SU-DHL-6 (cell line): Measurements from ENCODE around the gene ITPK1.

Source experiments
- H2AFZ ChIP-seq: fragments of 200-600 bp; sonication (generic); 2 replicates; pipeline ENCODE4 v1.6.1; 2014; ENCODE audit warnings: low read depth, mild to moderate bottlenecking, moderate library complexity, mixed read lengths, antibody characterized with exemption, low read length; ENCODE audit not compliant: severe bottlenecking
- H3F3A ChIP-seq: fragments of 200-600 bp; shearing (Covaris generic); 2 replicates; pipeline ENCODE4 v1.6.0; 2016; ENCODE audit warnings: antibody characterized with exemption, mild to moderate bottlenecking; ENCODE audit not compliant: insufficient read depth
- H3K27ac ChIP-seq: fragments of 200-600 bp; sonication (generic); 2 replicates; pipeline ENCODE4 v1.5.1; 2016; ENCODE audit warnings: low read depth, mild to moderate bottlenecking, low read length, moderate library complexity, mixed read lengths
- H3K27me3 ChIP-seq: fragments of 200-600 bp; sonication (generic), shearing (Covaris generic); 2 replicates; pipeline ENCODE4 v1.6.0; 2014; ENCODE audit warnings: mild to moderate bottlenecking, low read length
- H3K36me3 ChIP-seq: fragments of 200-600 bp; sonication (generic); 2 replicates; pipeline ENCODE4 v1.6.1; 2014; ENCODE audit warnings: mild to moderate bottlenecking, low read length, mixed read lengths
- H3K4me2 ChIP-seq: fragments of 300-600, 200-600 bp; shearing (Covaris generic), sonication (generic); 2 replicates; pipeline ENCODE4 v1.6.0; 2014; ENCODE audit warnings: low read length, low read depth, mild to moderate bottlenecking; ENCODE audit not compliant: poor library complexity, severe bottlenecking
- H3K4me3 ChIP-seq: fragments of 200-600 bp; sonication (generic); 2 replicates; pipeline ENCODE4 v1.5.1; 2014; ENCODE audit warnings: antibody characterized with exemption, low read length, mild to moderate bottlenecking, mixed read lengths; ENCODE audit not compliant: insufficient read depth, poor library complexity, severe bottlenecking
- H3K79me2 ChIP-seq: fragments of 200-600 bp; sonication (generic); 2 replicates; pipeline ENCODE4 v1.6.1; 2014; ENCODE audit warnings: mild to moderate bottlenecking, low read length, moderate library complexity; ENCODE audit not compliant: insufficient read depth
- H3K9ac ChIP-seq: fragments of 200-600 bp; sonication (generic); 2 replicates; pipeline ENCODE4 v1.7.0; 2014; ENCODE audit warnings: mild to moderate bottlenecking, low read length
- H3K9me2 ChIP-seq: fragments of 200-600 bp; sonication (generic); replicated peaks from 2 replicates; pipeline ENCODE4 v1.6.1; 2014; ENCODE audit warnings: low read length; ENCODE audit not compliant: insufficient read depth
- H3K9me3 ChIP-seq: fragments of 200-600 bp; sonication (generic); 2 replicates; pipeline ENCODE4 v1.6.1; 2014; ENCODE audit warnings: low read length, mixed read lengths; ENCODE audit not compliant: insufficient read depth
- H4K20me1 ChIP-seq: fragments of 200-600 bp; sonication (generic); 2 replicates; pipeline ENCODE4 v1.6.1; 2014; ENCODE audit warnings: low read depth, mild to moderate bottlenecking, antibody characterized with exemption, low read length, moderate library complexity, mixed read lengths
- EZH2phosphoT487 ChIP-seq: fragments of 200-600 bp; sonication (generic), shearing (Covaris generic); conservative IDR thresholded peaks from 2 replicates; pipeline ENCODE4 v1.6.1; 2018; ENCODE audit warnings: mild to moderate bottlenecking, antibody characterized with exemption, low read length, moderate library complexity, mixed read lengths
- TF ChIP-seq, protein P1 (sequence below): fragments of 200-600 bp; sonication (generic); IDR thresholded peaks from one replicate; pipeline ENCODE4 v1.5.1; 2017; ENCODE audit warnings: antibody characterized with exemption, mild to moderate bottlenecking, low read length, moderate library complexity; ENCODE audit not compliant: insufficient read depth, poor library complexity, severe bottlenecking

Gene ITPK1

DNA sequence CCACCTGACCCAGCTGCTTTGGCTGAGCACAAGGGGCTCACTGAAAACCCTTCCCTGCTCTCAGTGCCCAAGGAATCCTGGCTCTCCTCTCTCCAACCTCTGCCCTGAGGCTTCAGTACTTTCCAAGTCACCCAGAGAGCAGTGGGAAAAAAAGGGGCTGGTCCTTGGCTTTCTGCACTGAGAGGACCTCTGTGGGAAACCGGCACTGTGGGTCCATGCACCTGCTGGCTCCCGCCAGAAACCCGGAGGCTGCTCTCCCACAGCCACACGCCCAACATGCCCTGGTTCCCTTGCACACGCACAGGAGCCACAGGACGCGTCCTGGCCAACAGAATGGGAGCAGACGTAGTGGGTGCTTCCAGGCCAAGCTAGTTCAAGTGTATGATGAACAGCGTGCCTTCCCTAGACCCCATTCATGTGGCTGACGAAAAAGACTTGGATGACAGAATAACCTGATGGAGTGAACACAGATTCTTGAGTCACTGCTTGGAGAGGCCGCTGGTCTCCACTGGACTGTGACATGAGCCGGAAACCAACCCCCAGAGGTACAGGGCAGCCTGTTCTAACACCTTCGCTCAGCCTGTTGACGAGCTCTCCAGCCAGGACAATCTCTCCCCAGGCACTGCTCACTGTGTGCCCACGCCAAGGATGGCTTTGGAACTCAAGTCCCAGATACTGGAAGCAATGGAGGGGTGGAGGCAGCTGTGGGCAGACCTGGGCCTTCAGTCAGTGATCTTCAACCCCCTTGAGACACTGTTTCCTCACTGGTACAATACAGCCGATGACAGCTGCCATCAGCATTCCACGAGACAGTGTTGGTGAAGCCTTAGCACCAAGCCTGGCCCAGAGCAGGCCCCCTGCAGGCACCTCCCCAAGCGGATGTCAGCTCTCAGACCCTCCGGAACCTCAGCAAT lies 87.7 kb downstream of the ITPK1 start:
- Histone ChIP-seq H3F3A (no peaks in the 10 kb centered on the region), H2AFZ (no peak overlapping the region), H3K4me3 (no peak overlapping the region), H4K20me1 (no peaks in the 10 kb centered on the region), H3K4me2 (no peak overlapping the region), H3K9me2 (no peaks in the 10 kb centered on the region), H3K27ac (no peak overlapping the region), H3K9ac (no peak overlapping the region), H3K27me3 (no peaks in the 10 kb centered on the region), H3K79me2 (no peaks in the 10 kb centered on the region), H3K9me3 (no peaks in the 10 kb centered on the region), H3K36me3 (no peaks in the 10 kb centered on the region)
- TF ChIP-seq, protein P1, sequence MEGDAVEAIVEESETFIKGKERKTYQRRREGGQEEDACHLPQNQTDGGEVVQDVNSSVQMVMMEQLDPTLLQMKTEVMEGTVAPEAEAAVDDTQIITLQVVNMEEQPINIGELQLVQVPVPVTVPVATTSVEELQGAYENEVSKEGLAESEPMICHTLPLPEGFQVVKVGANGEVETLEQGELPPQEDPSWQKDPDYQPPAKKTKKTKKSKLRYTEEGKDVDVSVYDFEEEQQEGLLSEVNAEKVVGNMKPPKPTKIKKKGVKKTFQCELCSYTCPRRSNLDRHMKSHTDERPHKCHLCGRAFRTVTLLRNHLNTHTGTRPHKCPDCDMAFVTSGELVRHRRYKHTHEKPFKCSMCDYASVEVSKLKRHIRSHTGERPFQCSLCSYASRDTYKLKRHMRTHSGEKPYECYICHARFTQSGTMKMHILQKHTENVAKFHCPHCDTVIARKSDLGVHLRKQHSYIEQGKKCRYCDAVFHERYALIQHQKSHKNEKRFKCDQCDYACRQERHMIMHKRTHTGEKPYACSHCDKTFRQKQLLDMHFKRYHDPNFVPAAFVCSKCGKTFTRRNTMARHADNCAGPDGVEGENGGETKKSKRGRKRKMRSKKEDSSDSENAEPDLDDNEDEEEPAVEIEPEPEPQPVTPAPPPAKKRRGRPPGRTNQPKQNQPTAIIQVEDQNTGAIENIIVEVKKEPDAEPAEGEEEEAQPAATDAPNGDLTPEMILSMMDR, result no peak
- TF ChIP-seq EZH2phosphoT487, result no peak

DNA sequence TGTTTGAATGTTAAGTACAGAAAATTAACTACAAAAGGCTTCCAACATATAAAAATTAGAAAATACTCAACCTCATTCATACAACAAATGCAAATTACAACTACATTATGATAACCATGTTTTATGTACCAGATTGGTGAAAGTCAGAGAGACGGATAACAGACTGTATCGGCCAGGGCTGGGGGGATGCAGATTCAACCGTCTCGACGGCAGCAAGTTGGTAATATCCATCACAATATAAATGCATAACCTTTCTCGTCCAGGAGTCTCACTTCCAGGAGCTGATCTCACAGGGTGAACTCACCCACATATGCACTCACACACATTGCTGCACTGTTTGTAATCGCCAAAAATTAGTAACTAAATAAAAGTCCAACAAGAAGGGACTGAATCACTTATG lies 89.4 kb downstream of the ITPK1 start:
- no peaks in the 10 kb centered on the region for H3K9me2 ChIP-seq
- H3K27me3 ChIP-seq, result no peaks in the 10 kb centered on the region
- TF ChIP-seq, protein P1, result no peak
- TF ChIP-seq EZH2phosphoT487, result no peak
- H2AFZ ChIP-seq, result no peak overlapping the region
- H3K4me2 ChIP-seq, result no peak overlapping the region
- no peak overlapping the region for H3K4me3 ChIP-seq
- no peaks in the 10 kb centered on the region for H3K36me3 ChIP-seq
- H3F3A ChIP-seq, result no peaks in the 10 kb centered on the region
- no peaks in the 10 kb centered on the region for H3K79me2 ChIP-seq
- H3K9me3 ChIP-seq, result no peaks in the 10 kb centered on the region
- H4K20me1 ChIP-seq, result no peaks in the 10 kb centered on the region
- H3K27ac ChIP-seq, result no peak overlapping the region
- H3K9ac ChIP-seq, result no peak overlapping the region

DNA sequence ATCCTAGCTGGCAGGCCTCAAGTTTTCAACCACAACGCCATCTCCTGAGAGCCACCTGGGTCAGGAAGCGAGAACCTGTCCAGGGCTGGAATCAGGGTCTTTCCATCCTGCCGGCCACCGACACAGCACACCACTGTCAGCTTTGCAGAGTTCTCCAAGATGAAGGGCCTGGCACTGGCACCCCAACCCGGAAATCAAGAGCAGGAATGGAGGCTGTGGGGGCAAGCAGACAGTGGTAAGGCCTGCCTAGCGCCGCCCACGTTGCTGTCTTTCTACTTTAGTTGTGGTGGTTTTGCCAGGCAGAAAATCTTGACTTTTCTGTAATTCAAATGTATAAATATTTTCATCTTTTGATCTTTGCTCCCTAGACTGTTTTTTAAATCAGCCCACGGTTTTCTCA lies 90.7 kb downstream of the ITPK1 start:
- H3K4me2 ChIP-seq, result no peak overlapping the region
- no peaks in the 10 kb centered on the region for H3K9me3 ChIP-seq
- no peaks in the 10 kb centered on the region for H3K36me3 ChIP-seq
- H3K27me3 ChIP-seq, result no peaks in the 10 kb centered on the region
- no peaks in the 10 kb centered on the region for H3K9me2 ChIP-seq
- no peaks in the 10 kb centered on the region for H3F3A ChIP-seq
- no peak overlapping the region for H3K27ac ChIP-seq
- no peaks in the 10 kb centered on the region for H3K79me2 ChIP-seq
- no peaks in the 10 kb centered on the region for H4K20me1 ChIP-seq
- H3K4me3 ChIP-seq, result no peak overlapping the region
- H2AFZ ChIP-seq, result no peak overlapping the region
- H3K9ac ChIP-seq, result no peak overlapping the region
- no peak for TF ChIP-seq EZH2phosphoT487
- TF ChIP-seq, protein P1, result no peak
